ENCODE results near the gene FBP2.

Gene FBP2

DNA sequence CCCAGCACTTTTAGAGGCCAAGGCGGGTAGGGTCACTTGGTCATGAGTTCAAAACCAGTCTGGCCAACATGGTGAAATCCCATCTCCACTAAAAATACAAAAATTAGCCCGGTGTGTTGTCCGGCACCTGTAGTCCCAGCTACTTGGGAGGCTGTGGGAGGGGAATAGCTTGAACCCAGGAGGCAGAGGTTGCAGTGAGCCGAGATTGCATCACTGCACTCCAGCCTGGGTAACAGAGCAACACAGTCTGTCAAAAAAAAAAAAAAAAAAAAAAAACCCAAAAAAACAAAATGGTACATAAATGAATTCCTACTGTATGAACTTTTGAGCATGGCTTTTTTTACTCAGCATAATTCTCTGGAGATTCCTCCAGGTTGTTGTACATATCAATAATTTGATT is 76.4 kb downstream of the FBP2 start:
- no peak overlapping the region for H3K4me3 ChIP-seq (ENCODE audit: insufficient read depth, low read length, poor library complexity, severe bottlenecking)
- no peaks in the 10 kb centered on the region for H3K79me2 ChIP-seq (ENCODE audit: insufficient read depth, low read length)
- TF ChIP-seq EZH2phosphoT487 (conservative IDR thresholded peaks at IDR 0.05; ENCODE audit: low read length), result no peak
- TF ChIP-seq, protein P1, sequence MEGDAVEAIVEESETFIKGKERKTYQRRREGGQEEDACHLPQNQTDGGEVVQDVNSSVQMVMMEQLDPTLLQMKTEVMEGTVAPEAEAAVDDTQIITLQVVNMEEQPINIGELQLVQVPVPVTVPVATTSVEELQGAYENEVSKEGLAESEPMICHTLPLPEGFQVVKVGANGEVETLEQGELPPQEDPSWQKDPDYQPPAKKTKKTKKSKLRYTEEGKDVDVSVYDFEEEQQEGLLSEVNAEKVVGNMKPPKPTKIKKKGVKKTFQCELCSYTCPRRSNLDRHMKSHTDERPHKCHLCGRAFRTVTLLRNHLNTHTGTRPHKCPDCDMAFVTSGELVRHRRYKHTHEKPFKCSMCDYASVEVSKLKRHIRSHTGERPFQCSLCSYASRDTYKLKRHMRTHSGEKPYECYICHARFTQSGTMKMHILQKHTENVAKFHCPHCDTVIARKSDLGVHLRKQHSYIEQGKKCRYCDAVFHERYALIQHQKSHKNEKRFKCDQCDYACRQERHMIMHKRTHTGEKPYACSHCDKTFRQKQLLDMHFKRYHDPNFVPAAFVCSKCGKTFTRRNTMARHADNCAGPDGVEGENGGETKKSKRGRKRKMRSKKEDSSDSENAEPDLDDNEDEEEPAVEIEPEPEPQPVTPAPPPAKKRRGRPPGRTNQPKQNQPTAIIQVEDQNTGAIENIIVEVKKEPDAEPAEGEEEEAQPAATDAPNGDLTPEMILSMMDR (IDR thresholded peaks at IDR 0.05; ENCODE audit: insufficient read depth, low read length, poor library complexity, severe bottlenecking), result no peak
- no peak overlapping the region for H3K27ac ChIP-seq (ENCODE audit: low read depth, low read length)
- no peaks in the 10 kb centered on the region for H3K27me3 ChIP-seq (ENCODE audit: low read length)
- H2AFZ ChIP-seq (ENCODE audit: low read depth, low read length, severe bottlenecking), result no peak overlapping the region
- H3K9me3 ChIP-seq (ENCODE audit: insufficient read depth, low read length), result no peaks in the 10 kb centered on the region
- no peaks in the 10 kb centered on the region for H3F3A ChIP-seq (ENCODE audit: insufficient read depth)
- H4K20me1 ChIP-seq (ENCODE audit: low read depth, low read length), result no peaks in the 10 kb centered on the region
- no peaks in the 10 kb centered on the region for H3K9me2 ChIP-seq (replicated peaks; ENCODE audit: insufficient read depth, low read length)
- no peak overlapping the region for H3K4me2 ChIP-seq (ENCODE audit: low read depth, low read length, poor library complexity, severe bottlenecking)
- H3K9ac ChIP-seq (ENCODE audit: low read length), result no peak overlapping the region
- H3K36me3 ChIP-seq (ENCODE audit: low read length), result no peaks in the 10 kb centered on the region; the same call in 1 of the 2 replicates

DNA sequence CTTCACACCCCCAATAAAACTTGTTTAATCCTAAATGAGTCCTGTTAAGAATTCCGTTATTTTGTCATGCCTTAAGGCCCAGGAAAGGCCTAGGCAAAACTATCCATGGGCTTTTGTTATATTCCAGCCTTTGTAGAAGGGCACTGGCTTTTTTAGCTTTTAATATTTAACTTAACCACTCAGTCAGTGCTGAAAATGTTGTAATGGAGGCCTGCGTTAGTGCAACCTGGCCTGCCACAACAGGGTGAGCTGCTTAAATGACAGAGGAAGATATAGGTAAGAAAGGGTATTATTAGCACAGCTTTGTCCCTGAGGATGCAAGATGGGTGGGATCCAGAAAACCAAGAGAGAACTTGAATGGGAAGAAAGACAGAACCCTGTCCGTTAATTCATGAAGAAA is 78.9 kb downstream of the FBP2 start:
- H3K9me2 ChIP-seq (replicated peaks; ENCODE audit: insufficient read depth, low read length), result no peaks in the 10 kb centered on the region
- TF ChIP-seq, protein P1 (IDR thresholded peaks at IDR 0.05; ENCODE audit: insufficient read depth, low read length, poor library complexity, severe bottlenecking), result no peak
- no peak for TF ChIP-seq EZH2phosphoT487 (conservative IDR thresholded peaks at IDR 0.05; ENCODE audit: low read length)
- H4K20me1 ChIP-seq (ENCODE audit: low read depth, low read length), result no peaks in the 10 kb centered on the region

DNA sequence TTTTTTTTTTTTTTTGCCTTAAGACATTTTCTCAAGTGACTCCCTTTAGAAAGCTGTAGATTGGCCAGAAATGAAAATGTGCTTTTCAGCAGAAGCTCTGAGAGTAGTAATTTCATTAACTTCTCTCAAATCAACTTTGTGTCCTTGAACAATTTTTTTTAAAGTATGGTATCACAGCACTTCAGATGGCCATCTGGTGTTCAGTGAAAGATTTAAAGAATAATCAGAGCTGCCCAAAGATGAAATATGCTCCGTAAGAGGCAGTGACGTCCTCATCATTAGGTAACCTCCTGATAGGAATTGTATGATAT is 81.7 kb downstream of the FBP2 start:
- Histone ChIP-seq H3K4me2 (ENCODE audit: low read depth, low read length, poor library complexity, severe bottlenecking) (no peak overlapping the region), H3K27ac (ENCODE audit: low read depth, low read length) (no peak overlapping the region), H3K9me2 (replicated peaks; ENCODE audit: insufficient read depth, low read length) (no peaks in the 10 kb centered on the region), H4K20me1 (ENCODE audit: low read depth, low read length) (no peaks in the 10 kb centered on the region), H3K79me2 (ENCODE audit: insufficient read depth, low read length) (no peaks in the 10 kb centered on the region), H3F3A (ENCODE audit: insufficient read depth) (no peaks in the 10 kb centered on the region), H3K9me3 (ENCODE audit: insufficient read depth, low read length) (no peaks in the 10 kb centered on the region), H3K4me3 (ENCODE audit: insufficient read depth, low read length, poor library complexity, severe bottlenecking) (no peak overlapping the region), H2AFZ (ENCODE audit: low read depth, low read length, severe bottlenecking) (no peak overlapping the region), H3K27me3 (ENCODE audit: low read length) (no peaks in the 10 kb centered on the region), H3K9ac (ENCODE audit: low read length) (no peak overlapping the region), H3K36me3 (ENCODE audit: low read length) (no peaks in the 10 kb centered on the region)
- TF ChIP-seq, protein P1 (IDR thresholded peaks at IDR 0.05; ENCODE audit: insufficient read depth, low read length, poor library complexity, severe bottlenecking), result no peak
- TF ChIP-seq EZH2phosphoT487 (conservative IDR thresholded peaks at IDR 0.05; ENCODE audit: low read length), result no peak

More for the DNA sequence above, 78.9 kb downstream of the FBP2 start:
- Histone ChIP-seq H3K27ac (ENCODE audit: low read depth, low read length) (no peak overlapping the region), H3K9me3 (ENCODE audit: insufficient read depth, low read length) (no peaks in the 10 kb centered on the region), H3K9ac (ENCODE audit: low read length) (no peak overlapping the region), H3K4me2 (ENCODE audit: low read depth, low read length, poor library complexity, severe bottlenecking) (no peak overlapping the region), H3K79me2 (ENCODE audit: insufficient read depth, low read length) (no peaks in the 10 kb centered on the region), H3K4me3 (ENCODE audit: insufficient read depth, low read length, poor library complexity, severe bottlenecking) (no peak overlapping the region), H3K36me3 (ENCODE audit: low read length) (no peaks in the 10 kb centered on the region), H3K27me3 (ENCODE audit: low read length) (no peaks in the 10 kb centered on the region), H2AFZ (ENCODE audit: low read depth, low read length, severe bottlenecking) (no peak overlapping the region), H3F3A (ENCODE audit: insufficient read depth) (no peaks in the 10 kb centered on the region)

All from SU-DHL-6 (cell line).